H9 (cell line): ENCODE measurements around the gene ARHGAP22. TPM values are rescaled to one million over a fixed set of nuclear protein-coding genes. Genes with fewer than 3 reads are reported as not detected.

ENCODE experiments used
- DNase-seq: peaks from one replicate; pipeline ENCODE4 v3.0.0-alpha.2; 2017
- H2AFZ ChIP-seq: one replicate; pipeline ENCODE4 v1.6.1; 2013; ENCODE audit warnings: mild to moderate bottlenecking, low read length, control low read depth, moderate library complexity
- H2AK5ac ChIP-seq: 2 replicates; pipeline ENCODE4 v1.6.1; 2013; ENCODE audit warnings: low read length, control low read depth, mixed read lengths; ENCODE audit not compliant: insufficient read length
- H2BK120ac ChIP-seq: one replicate; pipeline ENCODE4 v1.6.1; 2013; ENCODE audit warnings: low read depth, mild to moderate bottlenecking, low read length, control low read depth, inconsistent platforms; ENCODE audit not compliant: poor library complexity, severe bottlenecking
- H2BK12ac ChIP-seq: 2 replicates; pipeline ENCODE4 v1.6.1; 2013; ENCODE audit warnings: low read length, control low read depth, mixed read lengths, low read depth; ENCODE audit not compliant: insufficient read length
- H2BK15ac ChIP-seq: 2 replicates; pipeline ENCODE4 v1.6.1; 2013; ENCODE audit warnings: low read depth, low read length, control low read depth
- H2BK20ac ChIP-seq: one replicate; pipeline ENCODE4 v1.6.1; 2013; ENCODE audit warnings: low read depth, mild to moderate bottlenecking, low read length, control low read depth, inconsistent platforms; ENCODE audit not compliant: poor library complexity, severe bottlenecking
- H2BK5ac ChIP-seq: 2 replicates; pipeline ENCODE4 v1.6.1; 2013; ENCODE audit warnings: low read length, control low read depth, mixed read lengths; ENCODE audit not compliant: insufficient read length
- H3K14ac ChIP-seq: 2 replicates; pipeline ENCODE4 v1.6.1; 2013; ENCODE audit warnings: low read length, control low read depth; ENCODE audit not compliant: insufficient read depth
- H3K18ac ChIP-seq: 2 replicates; pipeline ENCODE4 v1.6.1; 2013; ENCODE audit warnings: low read depth, mild to moderate bottlenecking, mixed read lengths, low read length, control low read depth; ENCODE audit not compliant: insufficient read length
- H3K23ac ChIP-seq: 2 replicates; pipeline ENCODE4 v1.6.1; 2013; ENCODE audit warnings: low read length, control low read depth, mixed read lengths, low read depth; ENCODE audit not compliant: insufficient read length
- H3K23me2 ChIP-seq: 2 replicates; pipeline ENCODE4 v1.6.1; 2013; ENCODE audit warnings: low read depth, mild to moderate bottlenecking, mixed read lengths, low read length, control low read depth; ENCODE audit not compliant: insufficient read length, poor library complexity, severe bottlenecking
- H3K27ac ChIP-seq: 2 replicates; pipeline ENCODE4 v1.5.1; 2013; ENCODE audit warnings: low read length, control low read depth, mixed read lengths, low read depth; ENCODE audit not compliant: insufficient read length
- H3K27me3 ChIP-seq: 2 replicates; pipeline ENCODE4 v1.6.1; 2013; ENCODE audit warnings: low read length, control low read depth, inconsistent platforms; ENCODE audit not compliant: insufficient read depth
- H3K4ac ChIP-seq: 2 replicates; pipeline ENCODE4 v1.6.1; 2013; ENCODE audit warnings: low read depth, mild to moderate bottlenecking, control low read depth, inconsistent platforms, low read length, moderate library complexity
- H3K4me1 ChIP-seq: 2 replicates; pipeline ENCODE4 v1.6.1; 2013; ENCODE audit warnings: low read length, control low read depth, inconsistent platforms; ENCODE audit not compliant: insufficient read depth
- H3K4me2 ChIP-seq: 2 replicates; pipeline ENCODE4 v1.6.1; 2013; ENCODE audit warnings: low read length, control low read depth, mixed read lengths; ENCODE audit not compliant: insufficient read length, insufficient read depth
- H3K56ac ChIP-seq: 2 replicates; pipeline ENCODE4 v1.6.1; 2013; ENCODE audit warnings: low read depth, mild to moderate bottlenecking, mixed read lengths, low read length, control low read depth; ENCODE audit not compliant: insufficient read length
- H3K79me1 ChIP-seq: 2 replicates; pipeline ENCODE4 v1.6.1; 2013; ENCODE audit warnings: low read depth, mild to moderate bottlenecking, moderate library complexity, low read length, control low read depth, inconsistent platforms; ENCODE audit not compliant: insufficient read depth, poor library complexity, severe bottlenecking
- H3K79me2 ChIP-seq: 2 replicates; pipeline ENCODE4 v1.6.1; 2013; ENCODE audit warnings: low read length, control low read depth, inconsistent platforms; ENCODE audit not compliant: insufficient read depth
- H3K9ac ChIP-seq: 2 replicates; pipeline ENCODE4 v1.6.1; 2013; ENCODE audit warnings: low read length, control low read depth, mixed read lengths; ENCODE audit not compliant: insufficient read length; ENCODE audit errors: extremely low read depth
- H3K9me3 ChIP-seq: one replicate; pipeline ENCODE4 v1.6.1; 2013; ENCODE audit warnings: low read depth, low read length, inconsistent platforms; ENCODE audit not compliant: control insufficient read depth
- H3T11ph ChIP-seq: one replicate; pipeline ENCODE4 v1.6.1; 2013; ENCODE audit warnings: mild to moderate bottlenecking, low read length, control low read depth, inconsistent platforms
- H4K20me1 ChIP-seq: one replicate; pipeline ENCODE4 v1.6.1; 2013; ENCODE audit not compliant: control insufficient read depth, insufficient read length, insufficient read depth
- H4K5ac ChIP-seq: 2 replicates; pipeline ENCODE4 v1.6.1; 2013; ENCODE audit warnings: low read depth, mild to moderate bottlenecking, mixed read lengths, low read length, control low read depth; ENCODE audit not compliant: insufficient read length
- H4K8ac ChIP-seq: replicated peaks from 2 replicates; pipeline ENCODE4 v1.6.1; 2013; ENCODE audit warnings: low read length, control low read depth, mixed read lengths, low read depth; ENCODE audit not compliant: insufficient read length
- H4K91ac ChIP-seq: 2 replicates; pipeline ENCODE4 v1.6.1; 2013; ENCODE audit warnings: low read depth, mild to moderate bottlenecking, moderate library complexity, mixed read lengths, low read length, control low read depth; ENCODE audit not compliant: insufficient read length
- H3K27ac Mint-ChIP-seq, 3 experiments: 2 replicates in 2 of 3; 3 replicates in 1 of 3; pipeline ENCODE4 v1.8.0; 2020 to 2021; ENCODE audit warnings: mixed read lengths in 3 of 3, mild to moderate bottlenecking in 1 of 3, moderate library complexity in 1 of 3
- H3K27me3 Mint-ChIP-seq: 2 replicates; pipeline ENCODE4 v1.8.0; 2021; ENCODE audit warnings: low read depth, mild to moderate bottlenecking, moderate library complexity, mixed read lengths
- H3K36me3 Mint-ChIP-seq, 3 experiments: 2 replicates in 2 of 3; 3 replicates in 1 of 3; pipeline ENCODE4 v1.8.0; 2020 to 2021; ENCODE audit warnings: low read depth in 3 of 3, mixed read lengths in 3 of 3; ENCODE audit not compliant: insufficient read depth in 1 of 3
- H3K4me1 Mint-ChIP-seq, 2 experiments: 2 replicates each; pipeline ENCODE4 v1.8.0; 2020; ENCODE audit warnings: mixed read lengths in 2 of 2
- H3K4me3 Mint-ChIP-seq, 2 experiments: 2 replicates in 1 of 2; 3 replicates in 1 of 2; pipeline ENCODE4 v1.8.0; 2020 to 2021; ENCODE audit warnings: mild to moderate bottlenecking in 2 of 2, mixed read lengths in 2 of 2, moderate library complexity in 1 of 2
- H3K9me3 Mint-ChIP-seq, 2 experiments: 2 replicates in 1 of 2; 3 replicates in 1 of 2; pipeline ENCODE4 v1.8.0; 2020; ENCODE audit warnings: mild to moderate bottlenecking in 2 of 2, mixed read lengths in 2 of 2, moderate library complexity in 1 of 2
- WGBS: extraction: QIAGEN DNeasy Blood & Tissue Kit; methylation state at CpG from one replicate; pipeline ENCODE4 v1.1.7; 2013; ENCODE audit warnings: missing lambda C conversion rate, low lambda C conversion rate, mixed read lengths; ENCODE audit not compliant: insufficient read length; ENCODE audit errors: extremely low coverage; 5-methylcytosine and 5-hydroxymethylcytosine counted together
- total RNA-seq: library from RNA; stranded (reverse); gene quantifications from 2 replicates; pipeline ENCODE4 v1.2.1, GENCODE V29; 2021
- TF ChIP-seq, protein P1 (sequence below): fragments of 200-600 bp; sonication (generic); conservative IDR thresholded peaks from 3 replicates; pipeline ENCODE4 v1.8.0; 2021; ENCODE audit warnings: antibody characterized with exemption, mild to moderate bottlenecking

Gene ARHGAP22
- total RNA-seq, 1 experiment from 2014 or later, result 7.4 TPM

DNA sequence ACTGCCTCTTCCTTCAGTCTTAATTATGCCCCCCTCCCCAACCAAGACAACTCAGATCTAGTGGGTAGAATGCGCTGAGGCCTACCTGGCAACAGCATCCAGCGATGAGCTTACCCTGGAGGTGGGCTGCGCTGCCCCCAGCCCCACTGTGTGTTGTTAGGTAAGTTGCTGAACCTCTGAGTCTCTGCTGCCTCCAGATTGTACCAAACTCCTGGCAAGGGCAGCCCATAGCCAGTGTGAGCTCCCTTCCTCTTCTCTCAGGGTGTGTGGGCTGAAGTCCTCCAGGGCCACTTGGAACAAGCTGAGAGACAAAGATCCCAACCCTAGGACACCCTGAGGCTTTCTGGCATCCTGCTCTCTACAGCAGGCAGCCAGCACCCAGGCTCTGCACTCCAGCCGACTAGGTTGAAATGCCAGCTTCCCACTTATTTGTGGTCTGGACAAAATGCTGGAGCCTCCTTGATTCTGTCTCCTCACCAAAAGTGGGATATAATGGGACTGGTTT, 135.3 kb downstream of the ARHGAP22 start:
- no peak overlapping the region for H4K91ac ChIP-seq
- no peak overlapping the region for H4K8ac ChIP-seq
- no peak overlapping the region for H2BK15ac ChIP-seq
- no peak overlapping the region for H3K56ac ChIP-seq
- H3T11ph ChIP-seq, result no peak overlapping the region
- H2BK20ac ChIP-seq, result no peak overlapping the region
- H4K5ac ChIP-seq, result no peak overlapping the region
- H2BK120ac ChIP-seq, result no peak overlapping the region
- H3K4ac ChIP-seq, result no peak overlapping the region
- peak; percentile 22 for DNase-seq
- TF ChIP-seq, protein P1, sequence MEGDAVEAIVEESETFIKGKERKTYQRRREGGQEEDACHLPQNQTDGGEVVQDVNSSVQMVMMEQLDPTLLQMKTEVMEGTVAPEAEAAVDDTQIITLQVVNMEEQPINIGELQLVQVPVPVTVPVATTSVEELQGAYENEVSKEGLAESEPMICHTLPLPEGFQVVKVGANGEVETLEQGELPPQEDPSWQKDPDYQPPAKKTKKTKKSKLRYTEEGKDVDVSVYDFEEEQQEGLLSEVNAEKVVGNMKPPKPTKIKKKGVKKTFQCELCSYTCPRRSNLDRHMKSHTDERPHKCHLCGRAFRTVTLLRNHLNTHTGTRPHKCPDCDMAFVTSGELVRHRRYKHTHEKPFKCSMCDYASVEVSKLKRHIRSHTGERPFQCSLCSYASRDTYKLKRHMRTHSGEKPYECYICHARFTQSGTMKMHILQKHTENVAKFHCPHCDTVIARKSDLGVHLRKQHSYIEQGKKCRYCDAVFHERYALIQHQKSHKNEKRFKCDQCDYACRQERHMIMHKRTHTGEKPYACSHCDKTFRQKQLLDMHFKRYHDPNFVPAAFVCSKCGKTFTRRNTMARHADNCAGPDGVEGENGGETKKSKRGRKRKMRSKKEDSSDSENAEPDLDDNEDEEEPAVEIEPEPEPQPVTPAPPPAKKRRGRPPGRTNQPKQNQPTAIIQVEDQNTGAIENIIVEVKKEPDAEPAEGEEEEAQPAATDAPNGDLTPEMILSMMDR, result no peak
- no peaks in the 10 kb centered on the region; the same call in 1 of the 2 replicates for H3K27me3 ChIP-seq
- H2BK5ac ChIP-seq, result no peak overlapping the region
- H3K9me3 ChIP-seq, result no peaks in the 10 kb centered on the region
- H4K20me1 ChIP-seq, result no peaks in the 10 kb centered on the region
- H3K79me1 ChIP-seq, result no peaks in the 10 kb centered on the region
- H3K27ac ChIP-seq, result no peak overlapping the region
- H3K23me2 ChIP-seq, result no peaks in the 10 kb centered on the region
- peaks cover 11% of the 10 kb centered on the region for H3K4me1 ChIP-seq
- no peak overlapping the region for H2AK5ac ChIP-seq
- peaks cover 20 to 22% of the 10 kb centered on the region in 2 experiments for H3K4me1 Mint-ChIP-seq
- peak overlapping the region in 2 of 3 experiments; percentile 75 to 91; a peak in 3 of 7 replicates for H3K27ac Mint-ChIP-seq
- H3K4me3 Mint-ChIP-seq, result no peak overlapping the region
- H3K79me2 ChIP-seq, result no peaks in the 10 kb centered on the region
- H3K9ac ChIP-seq, result no peak overlapping the region
- no CpG with 5 or more reads among the region's 4 CpGs for WGBS
- no peak overlapping the region for H3K4me2 ChIP-seq
- no peak overlapping the region for H3K18ac ChIP-seq
- no peak overlapping the region for H2BK12ac ChIP-seq
- no peak overlapping the region for H3K23ac ChIP-seq
- peaks cover 7 to 17% (median 9%) of the 10 kb centered on the region in 3 experiments; a peak in 5 of 7 replicates for H3K36me3 Mint-ChIP-seq
- peaks cover 0 to 4% of the 10 kb centered on the region in 2 experiments; a peak in 2 of 5 replicates for H3K9me3 Mint-ChIP-seq
- no peaks in the 10 kb centered on the region for H3K27me3 Mint-ChIP-seq
- H2AFZ ChIP-seq, result no peak overlapping the region
- H3K14ac ChIP-seq, result no peak overlapping the region; the same call in 1 of the 2 replicates
